ENCODE measurements around the gene SPATA9. TPM values are rescaled to one million over a fixed set of nuclear protein-coding genes. Genes with fewer than 3 reads are reported as not detected.

SPATA9 gene
- total and polyA plus RNA-seq, 11 donors: 0.17 to 0.99 (median 0.53) TPM; not detected in 7

DNA sequence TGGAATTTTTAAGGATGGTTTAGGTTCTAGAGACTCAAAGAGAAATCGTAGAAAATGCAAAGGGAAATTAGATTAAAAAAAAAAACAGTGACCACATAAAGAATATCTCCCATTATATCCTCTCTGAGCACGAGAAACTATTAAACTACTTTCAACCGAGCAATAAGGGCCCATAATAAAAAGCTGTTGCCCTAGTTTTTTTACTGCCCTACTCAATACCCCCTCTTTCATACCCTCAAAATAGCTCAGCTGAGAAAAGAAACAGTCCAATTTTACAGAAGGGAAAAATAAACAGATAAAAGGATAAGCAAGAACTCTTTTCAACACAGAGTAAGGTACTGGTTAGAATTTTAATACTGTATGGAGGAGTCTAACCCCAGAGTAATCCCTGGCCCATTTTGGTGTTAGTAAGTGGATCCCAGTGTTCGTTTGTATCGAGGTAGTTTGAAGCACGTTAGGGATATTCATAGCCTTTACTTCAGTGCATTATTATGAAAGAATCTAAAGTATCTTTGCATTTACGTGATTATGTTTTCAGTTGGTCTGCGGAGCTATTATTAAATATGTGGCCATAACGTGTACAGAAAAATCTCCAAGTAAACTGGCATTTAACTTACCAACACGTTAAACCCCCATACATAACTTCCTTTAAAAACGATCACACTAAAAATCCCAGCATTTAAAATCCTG lies 47.4 kb upstream of the SPATA9 start:
- 28 to 37% (median 33%) methylated on average over 11 of the region's 11 CpGs for WGBS, 4 donors
- peaks cover 0 to 72% (median 41%) of the 10 kb centered on the region in 12 donors for H3K4me1 ChIP-seq
- no peaks in the 10 kb centered on the region for H3K9me3 ChIP-seq
- peak overlapping the region in 11 of 12 donors; percentile 62 to 96 (median 76) for H3K4me3 ChIP-seq
- peak overlapping the region; percentile 84 to 98 (median 94) for H3K27ac ChIP-seq
- ATAC-seq: no peak
- intact Hi-C loops (cut with DNase I): loop anchor here in 7 of 10 donors (2.0 to 5.0 kb wide), 6 partner anchors 42 to 117 kb away; partner anchors contain the start of gene RFESD (in 5 of the 7)
- DNase-seq: no peak
- H3K27me3 ChIP-seq: no peaks in the 10 kb centered on the region
- no peak for TF ChIP-seq POLR2A (IDR thresholded peaks at IDR 0.05)
- TF ChIP-seq, protein P1, sequence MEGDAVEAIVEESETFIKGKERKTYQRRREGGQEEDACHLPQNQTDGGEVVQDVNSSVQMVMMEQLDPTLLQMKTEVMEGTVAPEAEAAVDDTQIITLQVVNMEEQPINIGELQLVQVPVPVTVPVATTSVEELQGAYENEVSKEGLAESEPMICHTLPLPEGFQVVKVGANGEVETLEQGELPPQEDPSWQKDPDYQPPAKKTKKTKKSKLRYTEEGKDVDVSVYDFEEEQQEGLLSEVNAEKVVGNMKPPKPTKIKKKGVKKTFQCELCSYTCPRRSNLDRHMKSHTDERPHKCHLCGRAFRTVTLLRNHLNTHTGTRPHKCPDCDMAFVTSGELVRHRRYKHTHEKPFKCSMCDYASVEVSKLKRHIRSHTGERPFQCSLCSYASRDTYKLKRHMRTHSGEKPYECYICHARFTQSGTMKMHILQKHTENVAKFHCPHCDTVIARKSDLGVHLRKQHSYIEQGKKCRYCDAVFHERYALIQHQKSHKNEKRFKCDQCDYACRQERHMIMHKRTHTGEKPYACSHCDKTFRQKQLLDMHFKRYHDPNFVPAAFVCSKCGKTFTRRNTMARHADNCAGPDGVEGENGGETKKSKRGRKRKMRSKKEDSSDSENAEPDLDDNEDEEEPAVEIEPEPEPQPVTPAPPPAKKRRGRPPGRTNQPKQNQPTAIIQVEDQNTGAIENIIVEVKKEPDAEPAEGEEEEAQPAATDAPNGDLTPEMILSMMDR (IDR thresholded peaks at IDR 0.05): no peak
- H3K36me3 ChIP-seq: no peaks in the 10 kb centered on the region

DNA sequence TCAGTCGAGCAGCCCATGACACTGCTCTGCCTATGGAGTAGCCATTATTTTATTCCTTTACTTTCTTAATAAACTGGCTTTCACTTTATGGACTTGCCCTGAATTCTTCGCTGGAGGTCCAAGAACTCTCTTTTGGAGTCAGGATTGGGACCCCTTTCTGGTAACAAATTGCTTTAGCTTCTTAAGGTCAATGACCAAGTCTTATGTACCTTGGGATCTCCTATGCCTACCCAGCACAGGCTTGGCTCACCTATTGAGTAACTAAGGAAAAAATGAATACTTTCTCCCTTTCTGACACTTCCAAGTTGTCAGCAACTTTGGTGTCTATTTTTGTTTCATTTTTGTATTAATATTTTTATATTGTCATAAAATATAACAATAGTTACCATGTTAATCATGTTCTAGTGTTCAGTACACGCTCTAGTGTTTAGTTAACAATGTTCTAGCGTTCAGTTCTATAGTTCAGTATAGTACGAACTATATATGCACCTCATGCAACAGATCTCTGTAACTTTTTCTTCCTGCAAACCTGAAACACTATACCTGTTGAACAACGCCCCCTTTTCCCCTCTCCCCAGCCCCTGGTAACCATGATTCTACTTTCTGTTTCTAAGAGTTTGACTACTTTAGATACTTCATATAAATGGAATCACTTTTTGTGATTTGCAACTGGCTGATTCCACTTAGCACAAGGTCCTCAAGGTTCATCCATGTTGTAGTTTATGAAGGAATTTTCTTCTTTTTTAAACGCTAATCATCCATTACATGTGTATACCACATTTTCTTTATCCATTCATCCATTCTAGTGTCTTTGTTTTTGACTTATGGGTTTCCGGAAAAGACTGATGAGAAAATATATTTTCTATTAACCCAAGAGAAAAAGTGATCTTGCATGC lies 46.6 kb upstream of the SPATA9 start:
- Histone ChIP-seq H3K4me1 (peaks cover 0 to 68% (median 38%) of the 10 kb centered on the region in 12 donors), H3K4me3 (no peak overlapping the region), H3K36me3 (no peaks in the 10 kb centered on the region), H3K27ac (peak overlapping the region in 9 of 12 donors; percentile 14 to 98 (median 93)), H3K9me3 (no peaks in the 10 kb centered on the region), H3K27me3 (no peaks in the 10 kb centered on the region)
- DNase-seq (no peak), ATAC-seq (no peak)
- intact Hi-C loops (cut with DNase I): loop anchor here in 8 of 10 donors (2.0 to 5.0 kb wide), 6 partner anchors 43 to 118 kb away; partner anchors contain the start of gene RFESD (in 5 of the 8)
- TF ChIP-seq POLR2A (IDR thresholded peaks at IDR 0.05): no peak
- TF ChIP-seq, protein P1 (IDR thresholded peaks at IDR 0.05): no peak
- 91 to 97% (median 95%) methylated on average over 8 of the region's 8 CpGs for WGBS, 4 donors

DNA sequence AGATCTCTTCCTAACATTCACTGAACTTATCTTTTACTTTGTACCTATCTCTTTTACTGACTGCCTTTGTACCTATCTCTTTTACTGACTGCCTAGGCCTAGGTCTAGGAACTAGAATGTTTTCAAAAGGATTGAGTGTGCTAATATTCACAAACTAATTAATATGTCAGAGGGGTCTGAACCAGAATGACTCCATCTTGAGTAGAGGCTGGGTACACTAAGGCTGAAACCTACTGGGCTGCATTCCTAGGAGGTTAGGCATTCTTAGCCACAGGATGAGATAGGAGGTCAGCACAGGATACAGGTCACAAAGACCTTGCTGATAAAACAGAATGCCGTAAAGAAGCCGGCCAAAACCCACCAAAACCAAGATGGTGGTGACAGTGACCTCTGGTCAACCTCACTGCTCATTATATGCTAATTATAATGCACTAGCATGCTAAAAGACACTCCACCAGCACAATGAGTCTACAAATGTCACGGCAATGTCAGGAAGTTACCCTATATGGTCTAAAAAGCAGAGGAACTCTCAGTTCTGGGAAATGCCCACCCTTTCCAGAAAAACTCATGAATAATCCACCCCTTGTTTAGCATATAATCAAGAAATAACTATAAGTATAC lies 45.8 kb upstream of the SPATA9 start:
- intact Hi-C loops (cut with DNase I): loop anchor here in 1 of 10 donors (5.0 kb wide), 1 partner anchor 61 kb away; no protein-coding TSS in a partner anchor
- Histone ChIP-seq H3K27ac (peak overlapping the region in 10 of 12 donors; percentile 1 to 92 (median 41)), H3K9me3 (no peaks in the 10 kb centered on the region), H3K4me1 (peaks cover 0 to 64% (median 38%) of the 10 kb centered on the region in 12 donors), H3K36me3 (no peaks in the 10 kb centered on the region), H3K4me3 (no peak overlapping the region), H3K27me3 (no peaks in the 10 kb centered on the region)
- DNase-seq (no peak), ATAC-seq (no peak)
- TF ChIP-seq, protein P1 (IDR thresholded peaks at IDR 0.05): no peak
- no peak for TF ChIP-seq POLR2A (IDR thresholded peaks at IDR 0.05)
- WGBS, 4 donors: 53 to 75% (median 71%) methylated on average over 3 of the region's 3 CpGs
